PFSK-1 (cell line): ENCODE measurements around the gene TMC8.

ENCODE experiments used
- FOXP2 ChIP-seq: optimal IDR thresholded peaks from 2 replicates; pipeline ENCODE3; 2011; ENCODE audit warnings: borderline replicate concordance, control low read depth, inconsistent platforms; ENCODE audit not compliant: insufficient read depth; ENCODE audit errors: extremely low read length, extremely low read depth
- POLR2AphosphoS5 ChIP-seq: IDR thresholded peaks from 2 replicates; pipeline ENCODE4 v1.6.1; 2012; ENCODE audit warnings: low read depth, mild to moderate bottlenecking, control low read depth, low read length, moderate library complexity
- SIN3A ChIP-seq: IDR thresholded peaks from 2 replicates; pipeline ENCODE4 v1.6.1; 2012; ENCODE audit warnings: mild to moderate bottlenecking, low read length, moderate library complexity, borderline replicate concordance; ENCODE audit not compliant: insufficient read depth
- TAF1 ChIP-seq: IDR thresholded peaks from 2 replicates; pipeline ENCODE4 v1.6.1; 2012; ENCODE audit warnings: low read length, control low read depth, borderline replicate concordance; ENCODE audit not compliant: insufficient read depth
- TF ChIP-seq, protein P1 (sequence below), 2 experiments: IDR thresholded peaks; 2 replicates each; pipeline versions ENCODE4 v1.6.1 to v1.8.0; 2011 to 2012; ENCODE audit warnings: low read depth in 2 of 2, low read length in 2 of 2, control low read depth in 1 of 2, inconsistent platforms in 1 of 2, mild to moderate bottlenecking in 1 of 2, moderate library complexity in 1 of 2; ENCODE audit not compliant: insufficient read depth in 1 of 2

GRCh38 chr17:78126895-78127238 is 3.7 kb upstream of the TMC8 start:
- TF ChIP-seq, protein P1, sequence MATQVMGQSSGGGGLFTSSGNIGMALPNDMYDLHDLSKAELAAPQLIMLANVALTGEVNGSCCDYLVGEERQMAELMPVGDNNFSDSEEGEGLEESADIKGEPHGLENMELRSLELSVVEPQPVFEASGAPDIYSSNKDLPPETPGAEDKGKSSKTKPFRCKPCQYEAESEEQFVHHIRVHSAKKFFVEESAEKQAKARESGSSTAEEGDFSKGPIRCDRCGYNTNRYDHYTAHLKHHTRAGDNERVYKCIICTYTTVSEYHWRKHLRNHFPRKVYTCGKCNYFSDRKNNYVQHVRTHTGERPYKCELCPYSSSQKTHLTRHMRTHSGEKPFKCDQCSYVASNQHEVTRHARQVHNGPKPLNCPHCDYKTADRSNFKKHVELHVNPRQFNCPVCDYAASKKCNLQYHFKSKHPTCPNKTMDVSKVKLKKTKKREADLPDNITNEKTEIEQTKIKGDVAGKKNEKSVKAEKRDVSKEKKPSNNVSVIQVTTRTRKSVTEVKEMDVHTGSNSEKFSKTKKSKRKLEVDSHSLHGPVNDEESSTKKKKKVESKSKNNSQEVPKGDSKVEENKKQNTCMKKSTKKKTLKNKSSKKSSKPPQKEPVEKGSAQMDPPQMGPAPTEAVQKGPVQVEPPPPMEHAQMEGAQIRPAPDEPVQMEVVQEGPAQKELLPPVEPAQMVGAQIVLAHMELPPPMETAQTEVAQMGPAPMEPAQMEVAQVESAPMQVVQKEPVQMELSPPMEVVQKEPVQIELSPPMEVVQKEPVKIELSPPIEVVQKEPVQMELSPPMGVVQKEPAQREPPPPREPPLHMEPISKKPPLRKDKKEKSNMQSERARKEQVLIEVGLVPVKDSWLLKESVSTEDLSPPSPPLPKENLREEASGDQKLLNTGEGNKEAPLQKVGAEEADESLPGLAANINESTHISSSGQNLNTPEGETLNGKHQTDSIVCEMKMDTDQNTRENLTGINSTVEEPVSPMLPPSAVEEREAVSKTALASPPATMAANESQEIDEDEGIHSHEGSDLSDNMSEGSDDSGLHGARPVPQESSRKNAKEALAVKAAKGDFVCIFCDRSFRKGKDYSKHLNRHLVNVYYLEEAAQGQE (IDR thresholded peaks at IDR 0.05; ENCODE audit: insufficient read depth in 1 of 2, low read depth in 2 of 2, low read length in 2 of 2) = no peak
- TF ChIP-seq TAF1 (no peak), POLR2AphosphoS5 (no peak), SIN3A (no peak), FOXP2 (no peak)
